ENCODE data around the gene ANKRD39. TPM values are rescaled to one million over a fixed set of nuclear protein-coding genes. Genes with fewer than 3 reads are reported as not detected.

Gene ANKRD39
- total and polyA plus RNA-seq, 9 of the 15 experiments (the other 6 are each of a cell fraction or from before 2014, with no cell fraction given): 8.2 to 33.1 (median 23.8) TPM

- H3K79me2 ChIP-seq (ENCODE audit: control insufficient read depth, insufficient read depth, low read length): peaks cover 92% of the 10 kb centered on the region
- intact Hi-C loops (cut with micrococcal nuclease): no loop called here
- H3K9ac ChIP-seq (ENCODE audit: insufficient read depth in 1 of 2, low read depth in 2 of 2, low read length in 2 of 2): peak overlapping the region; percentile 11 to 72; a peak in 3 of 4 replicates
- 63% methylated on average over 7 of the region's 7 CpGs for WGBS (ENCODE audit: insufficient coverage, low coverage, missing lambda C conversion rate)
- H3K4me2 ChIP-seq (ENCODE audit: insufficient read depth, low read length): peak overlapping the region; percentile 91
- in situ Hi-C loops (cut with MboI): no loop called here
- ATAC-seq (peak; percentile 27), FAIRE-seq (peak; percentile 62), DNase-seq (ENCODE audit: extremely low read depth in 1 of 4, low spot score in 3 of 4) (peak in 1 of 4 experiments; percentile 63)
- no peaks in the 10 kb centered on the region for H3K9me3 ChIP-seq (replicated peaks; ENCODE audit: control insufficient read depth, insufficient read depth, low read depth, low read length)
- peak overlapping the region; percentile 77 for H3K27ac ChIP-seq (ENCODE audit: extremely low read depth, low read depth, low read length)
- no peaks in the 10 kb centered on the region for H3K9me1 ChIP-seq (ENCODE audit: control insufficient read depth, insufficient read depth, low read length)
- H3K4me3 ChIP-seq: peak overlapping the region; percentile 45; the same call in 1 of the 2 replicates
- BruUV-seq (replicated peaks): no TSS peak
- ChIA-PET POLR2A (interaction anchor here (1.0 to 9.0 kb wide), 6 partner anchors 9 to 51 kb away, joined by 3 to 112 read pairs (median 5); no protein-coding TSS in a partner anchor), CTCF (ENCODE audit: low intra/inter-chr PET ratio) (no interaction called here)
- H2AFZ ChIP-seq (ENCODE audit: low read depth, low read length): no peak overlapping the region
- peaks cover 84% of the 10 kb centered on the region for H3K36me3 ChIP-seq (ENCODE audit: control insufficient read depth, insufficient read depth, low read length)
- H3K27me3 ChIP-seq (ENCODE audit: control insufficient read depth in 2 of 2, insufficient read depth in 2 of 2, low read length in 2 of 2): no peaks in the 10 kb centered on the region
- H3K4me1 ChIP-seq (replicated peaks in 1 of 2; ENCODE audit: control insufficient read depth in 2 of 2, insufficient read depth in 2 of 2, low read length in 2 of 2): peaks cover 63 to 84% of the 10 kb centered on the region in 2 experiments
- no peaks in the 10 kb centered on the region for H4K20me1 ChIP-seq (replicated peaks; ENCODE audit: control insufficient read depth, insufficient read depth, low read length)
- TF ChIP-seq REST (IDR thresholded peaks at IDR 0.05; ENCODE audit: borderline replicate concordance): no peak
- TF ChIP-seq REST (CRISPR knock-in tag; IDR thresholded peaks at IDR 0.05; ENCODE audit: low read depth): no peak
- TF ChIP-seq HNRNPUL1 (IDR thresholded peaks at IDR 0.05; ENCODE audit: low read length): no peak
- no peak for TF ChIP-seq FOXK2 (conservative IDR thresholded peaks at IDR 0.05 in 1 of 2, IDR thresholded peaks at IDR 0.05 in 1 of 2; ENCODE audit: low read depth in 2 of 2)
- no peak for TF ChIP-seq GTF3C2 (IDR thresholded peaks at IDR 0.05; ENCODE audit: borderline replicate concordance, extremely low read depth, insufficient read length)
- no peak for TF ChIP-seq ZNF280A (IDR thresholded peaks at IDR 0.05; ENCODE audit: low read depth, partially characterized antibody)
Measured at GRCh38 chr2:96890252-96890651, 32.4 kb upstream of the ANKRD39 start.

Data from K562 (cell line).